ENCODE results near the gene MCFD2. TPM values are rescaled to one million over a fixed set of nuclear protein-coding genes. Genes with fewer than 3 reads are reported as not detected.

The MCFD2 gene
- total RNA-seq, 5 donors from 2014 or later (not counting 1 experiment from before 2014, with no cell fraction given): 30.8 to 44.0 (median 35.2) TPM

DNA sequence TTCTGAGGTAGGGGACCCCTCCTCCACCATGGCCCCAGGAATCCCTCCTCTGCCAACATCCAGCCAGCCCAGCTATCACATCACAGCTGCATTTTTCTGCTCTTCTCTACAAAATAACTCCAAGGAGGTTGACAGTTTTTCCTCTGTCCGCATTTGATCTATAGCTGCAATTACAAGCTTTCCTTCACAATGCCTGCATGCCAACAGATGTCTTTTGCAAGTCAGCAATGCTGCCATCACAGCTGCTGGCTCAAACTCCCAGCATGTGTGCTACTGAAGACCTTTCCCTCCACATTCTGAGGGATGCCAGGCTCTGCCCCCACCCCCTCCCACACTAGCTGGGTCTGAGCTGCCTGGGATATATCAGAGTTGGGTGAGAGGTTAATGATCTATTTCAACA, 51.7 kb downstream of the MCFD2 start:
- Histone ChIP-seq H3K36me3 (ENCODE audit: control insufficient read depth in 2 of 2, extremely low read depth in 1 of 2, insufficient read depth in 1 of 2, low read length in 1 of 2) (no peaks in the 10 kb centered on the region), H3K27me3 (replicated peaks in 1 of 2; ENCODE audit: control insufficient read depth in 2 of 2, extremely low read depth in 1 of 2, insufficient read depth in 2 of 2, low read length in 1 of 2) (peaks cover 0 to 20% of the 10 kb centered on the region in 2 experiments), H3K9me3 (no peaks in the 10 kb centered on the region), H3K27ac (ENCODE audit: low read length) (no peak overlapping the region), H3K4me1 (ENCODE audit: control insufficient read depth in 1 of 2, extremely low read depth in 1 of 2, insufficient read depth in 2 of 2, low read length in 2 of 2) (no peaks in the 10 kb centered on the region), H3K4me3 (ENCODE audit: control insufficient read depth in 1 of 2, extremely low read depth in 1 of 2, low read length in 1 of 2) (no peak overlapping the region)
- no peak overlapping the region for H3K27ac Mint-ChIP-seq
- WGBS (ENCODE audit: insufficient coverage): 86% methylated on average over 1 of the region's 1 CpG
- DNase-seq: no peak
- CTCF ChIA-PET: no interaction called here
- no peak overlapping the region for H3K4me3 Mint-ChIP-seq
- no peaks in the 10 kb centered on the region for H3K4me1 Mint-ChIP-seq
- POLR2A ChIA-PET: no interaction called here
- peaks cover 4 to 17% (median 9%) of the 10 kb centered on the region in 3 donors for H3K9me3 Mint-ChIP-seq
- peaks cover 10% of the 10 kb centered on the region for H3K36me3 Mint-ChIP-seq
- H3K27me3 Mint-ChIP-seq: peaks cover 3 to 7% of the 10 kb centered on the region in 2 donors
- no peak for ATAC-seq (replicated peaks in 1 of 4)

DNA sequence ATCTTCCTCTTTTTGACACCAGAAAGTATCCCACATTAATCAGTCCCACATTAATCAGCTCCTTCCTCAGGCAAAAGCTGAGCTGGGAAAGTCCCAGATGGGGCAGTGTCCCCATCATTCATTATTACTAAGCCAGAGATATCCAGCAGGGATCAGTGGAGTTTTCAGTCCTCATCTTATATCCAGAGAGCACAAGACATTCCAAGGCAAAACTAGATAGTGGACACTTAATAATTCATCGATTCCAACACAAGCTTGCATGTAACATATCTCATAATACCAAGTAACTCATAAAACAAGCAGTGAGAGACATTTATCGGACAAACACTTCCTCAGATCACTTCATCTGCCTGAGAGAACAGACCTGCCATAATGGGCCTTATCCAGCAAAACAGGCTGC, 53.1 kb downstream of the MCFD2 start:
- no peak overlapping the region for H3K27ac Mint-ChIP-seq
- no peak overlapping the region for H3K4me3 Mint-ChIP-seq

DNA sequence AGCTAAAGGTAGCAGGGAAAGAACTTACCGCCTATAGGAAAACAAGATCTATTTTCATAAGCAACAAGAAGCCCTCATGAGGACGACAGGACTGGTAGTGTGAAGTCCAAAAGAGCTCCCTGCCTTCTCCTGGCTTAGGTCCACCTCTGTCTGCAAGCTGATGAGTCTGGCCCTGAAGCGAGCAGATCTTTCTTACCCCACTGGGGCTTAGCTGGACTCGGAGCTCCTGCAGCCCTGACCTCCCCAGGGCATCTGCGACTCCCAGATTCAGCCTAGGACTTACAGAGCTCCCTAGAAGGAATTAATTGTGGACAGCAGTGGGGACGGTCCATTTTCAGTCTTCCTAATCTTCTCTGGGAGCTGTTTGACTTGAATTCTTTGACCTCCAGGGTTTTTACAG, 53.7 kb downstream of the MCFD2 start:
- WGBS (ENCODE audit: insufficient coverage): 94% methylated on average over 2 of the region's 6 CpGs
- no peak for ATAC-seq (replicated peaks in 1 of 4)
- Histone ChIP-seq H3K4me3 (ENCODE audit: control insufficient read depth in 1 of 2, extremely low read depth in 1 of 2, low read length in 1 of 2) (no peak overlapping the region), H3K9me3 (no peaks in the 10 kb centered on the region), H3K36me3 (ENCODE audit: control insufficient read depth in 2 of 2, extremely low read depth in 1 of 2, insufficient read depth in 1 of 2, low read length in 1 of 2) (no peaks in the 10 kb centered on the region), H3K27me3 (replicated peaks in 1 of 2; ENCODE audit: control insufficient read depth in 2 of 2, extremely low read depth in 1 of 2, insufficient read depth in 2 of 2, low read length in 1 of 2) (peaks cover 0 to 18% of the 10 kb centered on the region in 2 experiments), H3K4me1 (ENCODE audit: control insufficient read depth in 1 of 2, extremely low read depth in 1 of 2, insufficient read depth in 2 of 2, low read length in 2 of 2) (no peaks in the 10 kb centered on the region), H3K27ac (ENCODE audit: low read length) (no peak overlapping the region)
- Mint-ChIP-seq H3K4me3 (no peak overlapping the region), H3K9me3 (peaks cover 4 to 17% (median 9%) of the 10 kb centered on the region in 3 donors), H3K27ac (no peak overlapping the region), H3K4me1 (no peaks in the 10 kb centered on the region), H3K36me3 (peaks cover 10% of the 10 kb centered on the region), H3K27me3 (peaks cover 3 to 7% of the 10 kb centered on the region in 2 donors)
- ChIA-PET CTCF (interaction anchor here in 1 of 2 donors (0.5 kb wide), 1 partner anchor 35 kb away, joined by 5 read pairs; no protein-coding TSS in a partner anchor), POLR2A (no interaction called here)
- no peak for DNase-seq

More for the DNA sequence above, 53.1 kb downstream of the MCFD2 start:
- no peaks in the 10 kb centered on the region for H3K4me1 Mint-ChIP-seq
- Histone ChIP-seq H3K27me3 (replicated peaks in 1 of 2; ENCODE audit: control insufficient read depth in 2 of 2, extremely low read depth in 1 of 2, insufficient read depth in 2 of 2, low read length in 1 of 2) (peaks cover 0 to 18% of the 10 kb centered on the region in 2 experiments), H3K4me1 (ENCODE audit: control insufficient read depth in 1 of 2, extremely low read depth in 1 of 2, insufficient read depth in 2 of 2, low read length in 2 of 2) (no peaks in the 10 kb centered on the region), H3K36me3 (ENCODE audit: control insufficient read depth in 2 of 2, extremely low read depth in 1 of 2, insufficient read depth in 1 of 2, low read length in 1 of 2) (no peaks in the 10 kb centered on the region), H3K27ac (ENCODE audit: low read length) (no peak overlapping the region), H3K4me3 (ENCODE audit: control insufficient read depth in 1 of 2, extremely low read depth in 1 of 2, low read length in 1 of 2) (no peak overlapping the region), H3K9me3 (no peaks in the 10 kb centered on the region)
- H3K27me3 Mint-ChIP-seq: peaks cover 3 to 7% of the 10 kb centered on the region in 2 donors
- 100% methylated on average over 1 of the region's 2 CpGs for WGBS (ENCODE audit: insufficient coverage)
- ATAC-seq (replicated peaks in 1 of 4): no peak
- H3K9me3 Mint-ChIP-seq: peaks cover 4 to 17% (median 9%) of the 10 kb centered on the region in 3 donors
- H3K36me3 Mint-ChIP-seq: peaks cover 10% of the 10 kb centered on the region
- DNase-seq: no peak
- ChIA-PET POLR2A (interaction anchor here in 1 of 2 donors (0.9 kb wide), 1 partner anchor 59 kb away, joined by 3 read pairs; no protein-coding TSS in a partner anchor), CTCF (interaction anchor here in 1 of 2 donors (0.6 kb wide), 1 partner anchor 10 kb away, joined by 5 read pairs; no protein-coding TSS in a partner anchor)

DNA sequence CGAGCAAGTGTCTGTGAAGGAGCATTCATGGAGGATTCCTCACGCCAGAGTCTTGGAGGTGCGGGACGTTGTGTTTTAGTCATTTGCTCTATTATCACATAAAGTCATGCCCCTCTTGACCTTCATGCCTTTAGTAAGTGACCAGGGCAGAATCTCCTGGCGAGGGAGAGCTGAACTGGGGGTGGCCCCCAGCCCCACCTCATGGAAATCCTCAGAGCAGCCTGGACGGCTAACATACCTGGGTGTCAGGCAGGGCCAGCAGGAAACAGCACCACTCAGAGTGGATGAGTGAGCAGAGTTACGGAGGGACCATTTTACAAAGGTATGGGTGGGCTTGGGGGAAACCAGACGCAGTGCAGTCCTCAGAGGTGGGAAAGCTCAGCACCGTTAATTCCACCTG, 56.1 kb downstream of the MCFD2 start:
- Histone ChIP-seq H3K4me3 (ENCODE audit: control insufficient read depth in 1 of 2, extremely low read depth in 1 of 2, low read length in 1 of 2) (no peak overlapping the region), H3K9me3 (no peaks in the 10 kb centered on the region), H3K36me3 (ENCODE audit: control insufficient read depth in 2 of 2, extremely low read depth in 1 of 2, insufficient read depth in 1 of 2, low read length in 1 of 2) (no peaks in the 10 kb centered on the region), H3K27ac (ENCODE audit: low read length) (no peak overlapping the region), H3K27me3 (replicated peaks in 1 of 2; ENCODE audit: control insufficient read depth in 2 of 2, extremely low read depth in 1 of 2, insufficient read depth in 2 of 2, low read length in 1 of 2) (peaks cover 0 to 18% of the 10 kb centered on the region in 2 experiments), H3K4me1 (ENCODE audit: control insufficient read depth in 1 of 2, extremely low read depth in 1 of 2, insufficient read depth in 2 of 2, low read length in 2 of 2) (no peaks in the 10 kb centered on the region)
- peaks cover 0 to 6% (median 2%) of the 10 kb centered on the region in 3 donors for H3K9me3 Mint-ChIP-seq
- ATAC-seq (replicated peaks in 1 of 4) (no peak), DNase-seq (no peak)
- ChIA-PET POLR2A (interaction anchor here in 1 of 2 donors (0.6 kb wide), 1 partner anchor 140 kb away, joined by 3 read pairs; no protein-coding TSS in a partner anchor), CTCF (no interaction called here)
- H3K27ac Mint-ChIP-seq: no peak overlapping the region
- peaks cover 3 to 5% of the 10 kb centered on the region in 2 donors for H3K27me3 Mint-ChIP-seq
- no peaks in the 10 kb centered on the region for H3K4me1 Mint-ChIP-seq
- no peak overlapping the region for H3K4me3 Mint-ChIP-seq
- peaks cover 2% of the 10 kb centered on the region for H3K36me3 Mint-ChIP-seq
- 82% methylated on average over 8 of the region's 9 CpGs for WGBS (ENCODE audit: insufficient coverage)

DNA sequence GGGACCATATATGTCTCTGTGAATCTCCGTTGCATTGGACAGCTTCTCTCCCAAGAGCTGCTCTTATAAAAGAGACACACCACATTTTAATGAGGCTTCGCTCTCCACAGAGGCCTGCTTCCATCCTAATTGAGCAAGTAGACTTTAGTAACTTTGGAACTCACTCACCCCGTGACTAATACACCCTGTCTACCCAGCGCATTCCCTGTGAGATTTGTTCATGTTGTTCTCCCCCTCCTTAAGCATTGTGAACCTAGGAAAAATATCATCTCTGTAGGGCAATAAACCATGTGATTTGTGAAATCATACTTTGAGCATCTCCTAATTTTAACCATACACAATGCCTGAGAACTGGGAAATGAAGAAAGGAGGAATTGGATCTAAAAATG, 56.9 kb downstream of the MCFD2 start:
- POLR2A ChIA-PET: no interaction called here
- Mint-ChIP-seq H3K4me3 (no peak overlapping the region), H3K27ac (no peak overlapping the region), H3K4me1 (no peaks in the 10 kb centered on the region), H3K9me3 (no peaks in the 10 kb centered on the region), H3K27me3 (peaks cover 2 to 3% of the 10 kb centered on the region in 2 donors), H3K36me3 (no peaks in the 10 kb centered on the region)
- ATAC-seq (replicated peaks in 1 of 4) (no peak), DNase-seq (no peak)
- Histone ChIP-seq H3K27me3 (replicated peaks in 1 of 2; ENCODE audit: control insufficient read depth in 2 of 2, extremely low read depth in 1 of 2, insufficient read depth in 2 of 2, low read length in 1 of 2) (peaks cover 0 to 12% of the 10 kb centered on the region in 2 experiments), H3K9me3 (no peaks in the 10 kb centered on the region), H3K4me3 (ENCODE audit: control insufficient read depth in 1 of 2, extremely low read depth in 1 of 2, low read length in 1 of 2) (no peak overlapping the region), H3K36me3 (ENCODE audit: control insufficient read depth in 2 of 2, extremely low read depth in 1 of 2, insufficient read depth in 1 of 2, low read length in 1 of 2) (no peaks in the 10 kb centered on the region), H3K4me1 (ENCODE audit: control insufficient read depth in 1 of 2, extremely low read depth in 1 of 2, insufficient read depth in 2 of 2, low read length in 2 of 2) (no peaks in the 10 kb centered on the region), H3K27ac (ENCODE audit: low read length) (no peak overlapping the region)
- CTCF ChIA-PET: no interaction called here
- 100% methylated on average over 2 of the region's 4 CpGs for WGBS (ENCODE audit: insufficient coverage)

DNA sequence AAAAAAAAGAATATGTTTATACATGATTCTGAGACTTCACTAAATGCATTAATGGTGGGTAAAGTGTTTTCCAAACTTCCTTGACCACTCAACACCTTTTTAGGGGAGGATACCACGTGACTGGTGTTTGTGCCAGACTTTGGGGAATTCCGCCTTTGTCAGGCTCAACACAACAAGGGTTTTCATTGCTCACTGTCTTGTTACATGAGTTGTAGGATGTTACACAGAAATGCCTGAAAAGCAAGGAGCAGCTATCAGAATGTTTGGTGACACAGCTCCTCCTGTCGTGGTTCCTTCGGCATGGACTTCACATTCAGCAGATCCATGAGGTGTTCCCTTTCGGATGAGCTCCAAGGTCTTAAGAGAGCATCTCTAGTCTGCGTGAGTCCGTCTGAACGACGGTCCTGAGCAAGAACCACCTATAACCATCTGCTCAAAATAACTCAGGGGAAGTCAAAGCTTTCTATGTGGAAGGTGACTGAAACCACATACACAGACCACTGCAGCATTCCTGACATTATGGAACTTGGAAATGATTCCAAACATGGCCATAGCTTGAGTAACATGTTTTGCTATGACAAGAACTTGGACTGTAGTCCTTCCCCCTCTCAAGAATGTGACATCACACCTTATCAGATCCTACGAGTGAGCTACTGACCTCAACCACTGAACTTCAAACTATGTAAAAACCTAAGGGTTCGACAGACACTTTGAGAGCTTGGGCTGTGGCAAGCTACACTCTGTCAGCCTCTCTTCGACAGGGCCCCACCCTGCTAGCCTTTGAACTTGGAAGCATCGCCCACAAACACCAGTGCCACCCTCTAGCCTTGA, 57.5 kb downstream of the MCFD2 start:
- no peak overlapping the region for H3K4me3 ChIP-seq (ENCODE audit: control insufficient read depth in 1 of 2, extremely low read depth in 1 of 2, low read length in 1 of 2)
- H3K4me1 ChIP-seq (ENCODE audit: control insufficient read depth in 1 of 2, extremely low read depth in 1 of 2, insufficient read depth in 2 of 2, low read length in 2 of 2): no peaks in the 10 kb centered on the region
- DNase-seq: no peak
- CTCF ChIA-PET: interaction anchor here in 1 of 2 donors (0.6 to 0.7 kb wide), 2 partner anchors 8 to 954 kb away, joined by 3 to 5 read pairs; no protein-coding TSS in a partner anchor
- ATAC-seq (replicated peaks in 1 of 4): no peak
- H3K9me3 ChIP-seq: no peaks in the 10 kb centered on the region
- Mint-ChIP-seq H3K4me1 (no peaks in the 10 kb centered on the region), H3K36me3 (no peaks in the 10 kb centered on the region), H3K4me3 (no peak overlapping the region), H3K27ac (no peak overlapping the region), H3K27me3 (peaks cover 2 to 3% of the 10 kb centered on the region in 2 donors), H3K9me3 (no peaks in the 10 kb centered on the region)
- no peak overlapping the region for H3K27ac ChIP-seq (ENCODE audit: low read length)
- WGBS (ENCODE audit: insufficient coverage): 62% methylated on average over 8 of the region's 13 CpGs
- H3K36me3 ChIP-seq (ENCODE audit: control insufficient read depth in 2 of 2, extremely low read depth in 1 of 2, insufficient read depth in 1 of 2, low read length in 1 of 2): no peaks in the 10 kb centered on the region
- peaks cover 0 to 6% of the 10 kb centered on the region in 2 experiments for H3K27me3 ChIP-seq (replicated peaks in 1 of 2; ENCODE audit: control insufficient read depth in 2 of 2, extremely low read depth in 1 of 2, insufficient read depth in 2 of 2, low read length in 1 of 2)
- POLR2A ChIA-PET: no interaction called here

Data from T-cell (primary cell).